Naive thymus-derived CD8-positive, alpha-beta T cell (primary cell): ENCODE data around the gene ZNF691. TPM values are rescaled to one million over a fixed set of nuclear protein-coding genes. Genes with fewer than 3 reads are reported as not detected.
A peak's percentile ranks its signal among the peaks of the same experiment; 100 is the strongest.
"Not testable (repeated sequence)": the region's sequence is repeated elsewhere in the genome, so short reads cannot be mapped to it uniquely, and the experiment has no call there.

Experiments used
- ATAC-seq, 2 donors: fragments of 150-1000 bp; cut with Tn5 transposase in 1 of 2; sonication (Bioruptor Pico), chemical (Tn5 transposase) in 1 of 2; 1 replicate in 1 of 2; 2 replicates in 1 of 2; pipeline ENCODE4 v1.10.0; 2021; ENCODE audit warnings: mild to moderate bottlenecking in 2 of 2, moderate library complexity in 2 of 2
- POLR2A ChIA-PET: fragments of 350-600 bp; sonication (Branson Sonifier 250); formaldehyde crosslinking; loops from one replicate; lab custom pipeline; 2021; ENCODE audit warnings: antibody characterized with exemption; lab: Charles Lee
- DNase-seq, 10 donors: peaks; one replicate each; pipeline versions ENCODE4 v3.0.0 to v3.0.0-alpha.2; 2020 to 2022
- H3K27ac Mint-ChIP-seq, 10 donors: one replicate each; pipeline ENCODE4 v1.8.0; 2020 to 2022; ENCODE audit warnings: mild to moderate bottlenecking in 10 of 10, mixed read lengths in 10 of 10, moderate library complexity in 4 of 10, inconsistent platforms in 1 of 10
- H3K27me3 Mint-ChIP-seq, 5 donors: one replicate each; pipeline ENCODE4 v1.8.0; 2021 to 2022; ENCODE audit warnings: mixed read lengths in 5 of 5
- H3K36me3 Mint-ChIP-seq, 3 donors: one replicate each; pipeline ENCODE4 v1.8.0; 2020 to 2022; ENCODE audit warnings: mixed read lengths in 3 of 3, mild to moderate bottlenecking in 2 of 3, inconsistent platforms in 1 of 3
- H3K4me1 Mint-ChIP-seq, 4 donors: one replicate each; pipeline ENCODE4 v1.8.0; 2021 to 2022; ENCODE audit warnings: mixed read lengths in 4 of 4
- H3K4me3 Mint-ChIP-seq, 10 donors: one replicate each; pipeline ENCODE4 v1.8.0; 2020 to 2022; ENCODE audit warnings: mild to moderate bottlenecking in 10 of 10, mixed read lengths in 10 of 10, moderate library complexity in 6 of 10, inconsistent platforms in 1 of 10
- H3K9me3 Mint-ChIP-seq, 9 donors: one replicate each; pipeline ENCODE4 v1.8.0; 2020 to 2022; ENCODE audit warnings: mixed read lengths in 9 of 9, mild to moderate bottlenecking in 3 of 9, inconsistent platforms in 1 of 9, moderate library complexity in 1 of 9
- polyA plus RNA-seq, 3 donors: library from polyadenylated mRNA; unstranded; fragments of 300-500 nt; fragmentation: Illumina TruSeq; gene quantifications; one replicate each; pipeline ENCODE4 v1.2.3, GENCODE V29; 2021
- total RNA-seq, 8 experiments: library from RNA in 2 of 8; stranded (reverse) in 2 of 8; gene quantifications; one replicate each; pipeline ENCODE4 v1.2.3 and lab custom pipeline; 2021 to 2026

The ZNF691 gene
- total and polyA plus RNA-seq, 5 experiments from 2014 or later = 8.5 to 12.5 (median 9.7) TPM

DNA sequence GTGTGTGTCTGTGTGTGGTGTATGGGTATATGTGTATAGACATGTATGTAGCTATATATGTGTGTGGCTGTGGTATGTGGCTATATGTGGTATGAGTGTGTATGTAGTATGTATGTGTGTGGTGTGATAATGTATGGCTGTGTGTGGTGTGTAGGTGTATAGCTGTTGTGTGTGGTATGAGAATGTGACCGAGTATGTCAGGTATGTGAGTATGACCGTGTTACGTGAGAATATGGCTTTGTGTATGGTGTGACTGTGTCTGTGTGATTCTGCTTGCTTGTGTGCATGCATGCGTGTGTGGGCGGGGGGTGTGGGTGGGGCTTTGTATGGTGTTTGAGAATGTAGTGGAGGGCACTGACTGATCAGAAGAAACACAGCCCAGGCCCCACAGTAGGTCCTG is 3.5 kb downstream of the ZNF691 start:
- Mint-ChIP-seq H3K36me3 (peaks cover 17 to 28% (median 25%) of the 10 kb centered on the region in 3 donors), H3K27me3 (no peaks in the 10 kb centered on the region), H3K27ac (peak overlapping the region in 1 of 10 donors; percentile 2), H3K9me3 (peaks cover 0 to 15% (median 3%) of the 10 kb centered on the region in 9 donors), H3K4me1 (peaks cover 27 to 48% (median 32%) of the 10 kb centered on the region in 4 donors), H3K4me3 (no peak overlapping the region)
- DNase-seq (no peak), ATAC-seq (no peak)
- POLR2A ChIA-PET = no interaction called here

DNA sequence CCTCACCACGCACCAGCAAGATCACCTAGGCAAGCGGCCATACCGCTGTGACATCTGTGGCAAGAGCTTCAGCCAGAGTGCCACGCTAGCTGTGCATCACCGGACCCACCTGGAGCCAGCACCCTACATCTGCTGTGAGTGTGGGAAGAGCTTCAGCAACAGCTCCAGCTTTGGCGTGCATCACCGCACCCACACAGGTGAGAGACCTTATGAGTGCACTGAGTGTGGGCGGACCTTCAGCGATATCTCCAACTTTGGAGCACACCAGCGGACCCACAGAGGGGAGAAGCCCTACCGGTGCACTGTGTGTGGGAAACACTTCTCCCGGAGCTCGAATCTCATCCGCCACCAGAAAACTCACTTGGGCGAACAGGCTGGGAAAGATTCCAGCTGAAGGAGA is 5.0 kb downstream of the ZNF691 start:
- Mint-ChIP-seq H3K9me3 (peaks cover 0 to 15% (median 3%) of the 10 kb centered on the region in 9 donors), H3K36me3 (peaks cover 17 to 28% (median 25%) of the 10 kb centered on the region in 3 donors), H3K27me3 (no peaks in the 10 kb centered on the region), H3K27ac (no peak overlapping the region), H3K4me3 (no peak overlapping the region), H3K4me1 (peaks cover 26 to 41% (median 29%) of the 10 kb centered on the region in 4 donors)
- POLR2A ChIA-PET = no interaction called here
- ATAC-seq (no peak), DNase-seq (no peak)

DNA sequence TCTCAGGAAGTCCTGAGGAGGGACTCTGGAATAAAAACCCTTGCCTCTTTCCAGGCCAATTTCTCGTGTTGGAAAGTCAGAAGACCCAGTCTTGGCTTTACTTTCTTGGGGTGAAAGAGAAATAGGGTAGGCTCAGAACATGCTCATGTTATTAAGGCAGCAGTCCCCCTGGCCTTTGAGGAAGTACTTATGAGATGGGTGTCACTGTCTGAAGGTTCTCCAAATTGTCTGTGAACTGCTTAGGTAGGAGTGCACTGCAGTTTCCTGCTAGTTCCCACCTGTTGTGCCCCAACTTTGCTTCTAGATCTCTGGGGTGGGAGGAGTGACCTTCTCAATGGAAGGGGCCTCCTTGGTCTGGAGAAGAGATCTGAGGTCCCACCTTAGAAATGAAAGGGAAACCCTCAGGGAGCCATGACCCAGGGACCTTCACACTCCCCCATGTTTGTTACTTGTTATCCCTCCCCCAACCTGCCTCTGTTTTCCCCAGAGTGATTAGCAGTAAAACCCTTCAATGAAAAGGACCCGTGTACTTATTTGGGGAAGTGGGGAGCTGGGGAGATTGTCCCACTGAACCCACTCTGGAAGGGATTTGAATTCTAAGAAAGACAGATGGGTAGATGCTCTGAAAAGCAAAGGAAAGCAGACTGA is 5.7 kb downstream of the ZNF691 start:
- ATAC-seq = no peak
- Mint-ChIP-seq H3K27ac (peak overlapping the region in 2 of 10 donors; percentile 20 to 36), H3K27me3 (no peaks in the 10 kb centered on the region), H3K9me3 (peaks cover 0 to 15% (median 3%) of the 10 kb centered on the region in 9 donors), H3K4me1 (peaks cover 23 to 37% (median 26%) of the 10 kb centered on the region in 4 donors), H3K36me3 (peaks cover 17 to 30% (median 25%) of the 10 kb centered on the region in 3 donors), H3K4me3 (no peak overlapping the region)
- no peak for DNase-seq
- POLR2A ChIA-PET = no interaction called here

DNA sequence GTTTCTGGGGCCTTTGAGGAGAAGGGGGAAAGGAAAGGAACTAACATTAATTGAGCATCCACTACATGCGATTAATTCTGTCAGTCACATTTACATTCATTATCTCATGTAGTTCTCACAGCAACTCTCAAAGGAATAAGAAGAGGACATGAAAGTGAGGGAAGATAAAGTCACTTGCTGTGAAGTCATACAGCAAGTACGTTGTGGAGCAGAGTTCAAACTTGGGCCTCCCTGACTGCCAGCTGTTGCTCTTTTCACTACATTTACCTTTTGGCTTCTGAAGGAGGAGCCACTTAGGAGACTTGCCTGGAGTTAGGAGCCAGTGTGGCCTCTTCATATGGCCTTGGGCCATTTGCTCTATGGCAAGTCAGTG is 6.2 kb downstream of the ZNF691 start:
- Mint-ChIP-seq H3K36me3 (peaks cover 17 to 32% (median 25%) of the 10 kb centered on the region in 3 donors), H3K4me3 (no peak overlapping the region), H3K9me3 (peaks cover 0 to 15% (median 3%) of the 10 kb centered on the region in 9 donors), H3K4me1 (peaks cover 18 to 32% (median 20%) of the 10 kb centered on the region in 4 donors), H3K27ac (peak overlapping the region in 2 of 10 donors; percentile 20 to 36), H3K27me3 (no peaks in the 10 kb centered on the region)
- POLR2A ChIA-PET = no interaction called here
- no peak for DNase-seq
- ATAC-seq = no peak

DNA sequence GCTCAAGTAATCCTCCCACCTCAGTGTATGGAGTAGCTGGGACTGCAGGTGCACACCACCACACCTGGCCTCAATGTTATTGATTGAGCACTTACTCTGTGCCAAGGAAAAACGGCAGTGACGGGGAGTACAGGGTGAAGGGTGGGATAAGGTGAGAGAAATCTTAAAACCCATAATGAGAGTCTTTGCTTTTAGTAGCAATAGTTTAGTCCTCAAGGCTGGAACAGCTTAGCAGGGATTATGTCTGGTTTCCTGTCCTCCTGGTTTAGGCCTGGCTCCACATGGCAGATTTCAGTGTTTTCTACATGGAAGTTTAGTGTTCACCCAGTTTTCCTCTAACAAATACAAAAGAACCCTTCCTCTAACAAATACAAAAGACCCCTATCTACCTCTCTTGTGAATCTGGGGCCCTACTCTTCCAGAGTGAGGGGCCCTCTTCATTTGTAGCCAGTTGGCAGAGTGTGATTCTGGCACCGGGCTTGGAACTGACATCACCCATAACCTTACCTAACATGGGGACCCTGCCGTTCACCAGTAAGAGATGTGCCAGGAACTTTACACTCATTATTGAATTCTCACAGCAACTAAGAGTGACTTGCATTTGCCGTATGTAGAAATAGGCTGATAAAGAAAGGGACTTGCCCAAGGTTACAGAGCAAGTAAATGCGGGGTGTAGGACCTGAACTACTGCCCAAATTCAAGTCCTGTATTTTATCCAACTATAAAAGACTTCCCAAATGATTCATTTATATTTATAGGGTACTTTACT is 6.9 kb downstream of the ZNF691 start:
- H3K4me1 Mint-ChIP-seq = peaks cover 12 to 25% (median 14%) of the 10 kb centered on the region in 4 donors
- peak overlapping the region in 1 of 10 donors; percentile 25 for H3K27ac Mint-ChIP-seq
- POLR2A ChIA-PET = no interaction called here
- ATAC-seq (no peak), DNase-seq (no peak)
- H3K4me3 Mint-ChIP-seq = no peak overlapping the region
- H3K9me3 Mint-ChIP-seq = peaks cover 0 to 15% (median 3%) of the 10 kb centered on the region in 9 donors
- peaks cover 17 to 32% (median 25%) of the 10 kb centered on the region in 3 donors for H3K36me3 Mint-ChIP-seq
- H3K27me3 Mint-ChIP-seq = no peaks in the 10 kb centered on the region

DNA sequence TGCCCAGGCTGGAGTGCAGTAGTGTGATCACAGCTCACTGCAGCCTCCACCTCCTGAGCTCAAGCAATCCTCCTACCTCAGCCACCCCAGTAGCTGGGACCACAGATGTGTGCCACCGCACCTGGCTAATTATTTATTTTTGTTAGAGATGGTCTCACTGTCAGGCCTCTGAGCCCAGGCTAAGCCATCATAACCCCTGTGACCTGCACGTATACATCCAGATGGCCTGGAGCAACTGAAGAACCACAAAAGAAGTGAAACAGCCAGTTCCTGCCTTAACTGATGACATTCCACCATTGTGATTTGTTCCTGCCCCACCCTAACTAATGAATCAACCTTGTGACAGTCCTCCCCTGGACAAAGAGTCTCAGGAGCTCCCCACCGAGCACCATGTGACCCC is 10.1 kb downstream of the ZNF691 start:
- Mint-ChIP-seq H3K9me3 (peaks cover 4 to 22% (median 13%) of the 10 kb centered on the region in 9 donors), H3K36me3 (peaks cover 10 to 13% (median 12%) of the 10 kb centered on the region in 3 donors), H3K27me3 (peaks cover 7 to 24% (median 13%) of the 10 kb centered on the region in 5 donors)
- ATAC-seq, H3K27ac Mint-ChIP-seq, DNase-seq, H3K4me1 Mint-ChIP-seq, H3K4me3 Mint-ChIP-seq: not testable (repeated sequence)
- POLR2A ChIA-PET = interaction anchor here (0.9 kb wide), 1 partner anchor 11 kb away, joined by 3 read pairs; the partner anchor contains the start of gene ZNF691

DNA sequence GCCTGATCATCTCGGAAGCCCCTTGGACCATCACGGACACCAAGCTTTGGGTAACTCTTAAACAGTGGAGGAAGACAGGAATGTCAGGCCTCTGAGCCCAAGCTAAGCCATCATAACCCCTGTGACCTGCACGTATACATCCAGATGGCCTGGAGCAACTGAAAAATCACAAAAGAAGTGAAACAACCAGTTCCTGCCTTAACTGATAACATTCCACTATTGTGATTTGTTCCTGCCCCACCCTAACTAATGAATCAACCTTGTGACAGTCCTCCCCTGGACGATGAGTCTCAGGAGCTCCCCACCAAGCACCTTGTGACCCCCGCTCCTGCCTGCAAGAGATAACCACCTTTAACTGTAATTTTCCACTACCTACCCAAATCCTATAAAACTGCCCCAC is 13.0 kb downstream of the ZNF691 start:
- Mint-ChIP-seq H3K36me3 (peaks cover 4 to 18% (median 12%) of the 10 kb centered on the region in 3 donors), H3K9me3 (peaks cover 4 to 22% (median 12%) of the 10 kb centered on the region in 9 donors), H3K27me3 (peaks cover 14 to 37% (median 22%) of the 10 kb centered on the region in 5 donors), H3K27ac (peak overlapping the region in 2 of 10 donors; percentile 19 to 59)
- POLR2A ChIA-PET, H3K4me1 Mint-ChIP-seq, DNase-seq, H3K4me3 Mint-ChIP-seq, ATAC-seq: not testable (repeated sequence)

DNA sequence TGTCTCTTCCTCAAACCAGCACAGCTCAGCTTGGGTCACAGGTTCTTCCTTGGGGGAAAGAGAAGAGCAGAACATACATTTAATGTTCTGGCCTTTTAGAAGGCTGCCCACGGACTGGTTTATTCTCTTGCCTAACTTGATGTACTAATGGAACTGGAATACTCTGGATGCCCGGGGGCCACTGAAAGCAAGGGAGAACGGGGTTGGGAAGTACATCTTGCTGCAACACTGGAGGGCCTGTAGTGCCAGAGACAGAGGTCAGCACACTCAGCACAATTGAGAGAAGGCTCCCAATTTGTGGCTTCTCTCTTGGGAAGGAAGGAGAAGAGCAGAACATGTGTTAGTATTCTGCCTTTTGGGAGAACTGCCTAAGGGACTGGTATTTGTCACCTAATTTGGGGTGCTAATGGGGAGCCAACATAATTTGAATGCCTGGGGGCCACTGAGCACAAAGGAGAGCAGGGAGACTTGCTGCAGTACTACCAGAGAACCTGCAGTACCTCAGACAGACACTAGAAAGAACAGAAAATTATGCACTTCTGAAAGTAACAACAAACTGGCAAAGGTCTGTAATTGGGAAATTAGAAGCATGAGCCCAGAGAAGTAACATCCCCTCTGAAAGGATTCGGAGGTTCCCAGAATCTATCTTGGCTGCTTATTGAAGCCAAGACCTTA is 14.1 kb downstream of the ZNF691 start:
- ATAC-seq (no peak), DNase-seq (no peak)
- POLR2A ChIA-PET = no interaction called here
- peak overlapping the region in 1 of 10 donors; percentile 18 for H3K27ac Mint-ChIP-seq
- H3K27me3 Mint-ChIP-seq = peaks cover 14 to 37% (median 22%) of the 10 kb centered on the region in 5 donors
- peaks cover 4 to 22% (median 12%) of the 10 kb centered on the region in 9 donors for H3K9me3 Mint-ChIP-seq
- H3K36me3 Mint-ChIP-seq = peaks cover 4 to 18% (median 12%) of the 10 kb centered on the region in 3 donors
- H3K4me3 Mint-ChIP-seq = no peak overlapping the region
- peaks cover 0 to 2% (median 0%) of the 10 kb centered on the region in 4 donors for H3K4me1 Mint-ChIP-seq

DNA sequence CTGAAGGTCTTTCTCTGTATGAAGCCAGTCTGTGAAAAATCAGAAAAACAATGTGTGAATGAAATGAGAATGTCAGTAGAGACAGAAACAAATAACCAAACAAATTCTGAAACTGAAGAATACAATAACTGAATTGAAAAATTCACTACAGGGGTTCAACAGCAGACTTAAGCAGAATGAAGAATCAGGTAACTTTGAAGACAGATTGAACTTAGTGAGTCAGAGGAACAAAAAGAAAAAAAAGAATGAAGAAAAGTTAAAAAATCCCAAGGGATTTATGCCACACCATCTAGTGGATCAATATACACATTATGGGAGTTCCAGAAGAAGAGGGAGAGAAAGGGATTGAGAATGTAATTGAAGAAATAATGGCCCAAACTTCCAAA is 14.6 kb downstream of the ZNF691 start:
- ATAC-seq = no peak
- POLR2A ChIA-PET = no interaction called here
- Mint-ChIP-seq H3K4me3 (no peak overlapping the region), H3K27ac (no peak overlapping the region), H3K36me3 (peaks cover 4 to 18% (median 12%) of the 10 kb centered on the region in 3 donors), H3K27me3 (peaks cover 14 to 37% (median 22%) of the 10 kb centered on the region in 5 donors), H3K4me1 (peaks cover 0 to 2% (median 0%) of the 10 kb centered on the region in 4 donors), H3K9me3 (peaks cover 4 to 22% (median 12%) of the 10 kb centered on the region in 9 donors)
- no peak for DNase-seq

DNA sequence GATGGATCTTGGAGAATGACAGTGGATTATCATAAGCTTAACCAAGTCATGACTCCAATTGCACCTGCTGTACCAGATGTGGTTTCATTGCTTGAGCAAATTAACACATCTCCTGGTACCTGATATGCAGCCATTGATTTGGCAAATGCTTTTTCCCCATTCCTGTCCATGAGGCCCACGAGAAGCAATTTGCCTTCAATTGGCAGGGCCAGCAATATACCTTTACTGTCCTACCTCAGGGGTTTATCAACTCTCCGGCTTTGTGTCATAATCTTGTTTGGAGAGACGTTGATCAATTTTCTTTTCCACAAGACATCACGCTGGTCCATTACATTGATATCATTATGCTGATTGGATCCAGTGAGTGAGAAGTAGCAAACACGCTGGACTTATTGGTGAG is 20.1 kb downstream of the ZNF691 start:
- Mint-ChIP-seq H3K4me1 (peaks cover 0 to 4% (median 1%) of the 10 kb centered on the region in 4 donors), H3K4me3 (no peak overlapping the region), H3K27ac (no peak overlapping the region), H3K9me3 (peaks cover 0 to 6% (median 0%) of the 10 kb centered on the region in 9 donors), H3K36me3 (peaks cover 0 to 6% (median 4%) of the 10 kb centered on the region in 3 donors), H3K27me3 (peaks cover 7 to 21% (median 12%) of the 10 kb centered on the region in 5 donors)
- no peak for DNase-seq
- no peak for ATAC-seq
- POLR2A ChIA-PET = no interaction called here

DNA sequence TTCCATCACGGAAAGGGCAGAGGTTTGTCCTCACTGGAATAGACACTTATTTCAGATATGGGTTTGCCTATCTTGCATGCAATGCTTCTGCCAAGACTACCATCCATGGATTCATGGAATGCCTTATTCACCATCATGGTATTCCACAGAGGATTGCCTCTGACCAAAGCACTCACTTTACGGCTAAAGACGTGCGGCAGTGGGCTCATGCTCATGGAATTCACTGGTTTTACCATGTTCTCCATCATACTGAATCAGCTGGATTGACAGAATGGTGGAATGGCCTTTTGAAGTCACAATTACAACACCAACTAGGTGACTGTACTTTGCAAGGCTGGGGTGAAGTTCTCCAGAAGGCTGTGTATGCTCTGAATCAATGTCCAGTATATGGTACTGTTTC is 22.1 kb downstream of the ZNF691 start:
- H3K27me3 Mint-ChIP-seq, H3K27ac Mint-ChIP-seq, H3K4me1 Mint-ChIP-seq, H3K9me3 Mint-ChIP-seq, ATAC-seq, DNase-seq, H3K4me3 Mint-ChIP-seq, POLR2A ChIA-PET, H3K36me3 Mint-ChIP-seq: not testable (repeated sequence)

DNA sequence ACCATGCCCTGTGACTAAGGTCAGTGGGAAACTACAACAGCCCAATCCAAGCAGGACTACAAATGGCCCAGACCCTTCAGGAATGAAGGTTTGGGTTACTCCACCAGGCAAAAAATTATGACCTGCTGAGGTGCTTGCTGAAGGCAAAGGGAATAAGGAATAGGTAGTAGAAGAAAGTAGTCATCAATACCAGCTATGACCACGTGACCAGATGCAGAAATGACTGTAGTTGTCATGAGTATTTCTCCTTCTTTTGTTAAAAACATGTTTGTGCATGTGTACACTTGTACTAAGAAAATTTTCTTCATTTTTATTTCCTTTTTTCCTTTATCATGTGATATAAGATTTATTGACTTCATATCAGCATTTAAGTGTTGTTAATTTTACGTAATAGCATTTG is 22.8 kb downstream of the ZNF691 start:
- H3K9me3 Mint-ChIP-seq, H3K36me3 Mint-ChIP-seq, DNase-seq, H3K4me1 Mint-ChIP-seq, POLR2A ChIA-PET, ATAC-seq, H3K27me3 Mint-ChIP-seq, H3K4me3 Mint-ChIP-seq: not testable (repeated sequence)
- peak overlapping the region in 1 of 10 donors; percentile 2 for H3K27ac Mint-ChIP-seq
